ENCODE data around the gene CADPS.
A peak's percentile ranks its signal among the peaks of the same experiment; 100 is the strongest.

CADPS gene

DNA sequence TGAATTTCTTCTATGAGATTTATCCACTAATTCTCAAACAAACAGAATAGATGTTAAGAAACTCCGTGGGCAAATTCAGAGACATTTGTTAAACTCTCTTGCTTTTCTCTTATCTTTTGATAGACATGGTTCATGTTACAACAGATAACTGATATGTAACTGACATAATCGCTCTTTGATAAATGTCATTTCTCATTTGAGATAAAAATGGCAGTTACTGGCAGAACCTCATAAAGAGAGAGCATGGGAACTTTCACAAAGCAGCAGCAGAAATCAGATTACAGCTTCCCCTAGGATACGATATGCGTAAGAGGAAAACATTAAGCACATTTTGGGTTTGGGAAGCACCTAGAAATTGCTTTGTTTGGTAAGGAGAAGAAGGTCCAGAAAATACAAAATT lies 126.1 kb downstream of the CADPS start:
- DNase-seq (ENCODE audit: low read depth) = no peak

- no peak for DNase-seq (ENCODE audit: low read depth)
Measured at GRCh38 chr3:62737449-62737848, 137.8 kb downstream of the CADPS start.

- no peak for DNase-seq (ENCODE audit: low read depth)
Measured at GRCh38 chr3:62735510-62735909, 139.7 kb downstream of the CADPS start.

- no peak for DNase-seq (ENCODE audit: low read depth)
Measured at GRCh38 chr3:62732183-62732904, 142.9 kb downstream of the CADPS start.

- no peak for DNase-seq (ENCODE audit: low read depth)
Measured at GRCh38 chr3:62727981-62728380, 147.2 kb downstream of the CADPS start.

DNA sequence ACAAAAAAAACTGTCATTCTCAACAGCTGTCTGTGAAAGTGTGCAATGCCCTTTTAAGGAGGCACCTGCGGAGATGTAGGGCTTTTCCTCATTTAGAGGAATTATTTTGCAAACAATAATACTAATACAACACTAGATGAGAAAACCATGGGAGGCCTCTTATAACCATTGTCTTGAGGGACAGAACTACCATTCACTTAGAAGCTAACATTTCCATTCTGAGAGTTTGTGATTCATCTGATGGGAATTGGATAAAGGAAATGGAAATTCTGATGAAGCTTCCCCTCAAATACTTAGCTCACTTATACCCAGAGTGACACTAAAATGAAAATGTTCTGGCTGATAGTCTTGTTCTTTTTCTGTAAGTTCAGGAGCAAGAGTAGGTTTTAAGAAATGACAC lies 147.7 kb downstream of the CADPS start:
- no peak for DNase-seq (ENCODE audit: low read depth)

DNA sequence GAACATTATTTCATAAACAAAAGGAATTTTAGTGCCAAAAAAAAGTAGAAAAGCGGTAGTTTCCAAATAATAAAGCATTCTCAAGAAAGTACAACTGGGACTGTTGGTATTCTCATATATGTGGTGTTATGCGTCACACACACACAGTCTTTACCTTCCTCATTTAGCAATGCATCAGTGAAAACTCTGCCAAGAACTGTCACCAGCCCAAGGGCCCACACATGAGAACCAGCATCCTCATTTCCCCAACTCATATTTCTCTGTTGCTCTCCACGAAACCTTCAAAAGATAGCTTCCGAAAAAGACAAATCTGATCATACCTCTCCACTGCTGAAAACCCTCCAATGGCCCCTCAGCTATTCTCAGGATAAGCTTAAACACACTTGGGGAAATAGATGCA lies 150.7 kb downstream of the CADPS start:
- DNase-seq (ENCODE audit: low read depth) = no peak

- no peak for DNase-seq (ENCODE audit: low read depth)
Measured at GRCh38 chr3:62723914-62724217, 151.3 kb downstream of the CADPS start.

- no peak for DNase-seq (ENCODE audit: low read depth)
Measured at GRCh38 chr3:62723166-62723913, 151.9 kb downstream of the CADPS start.

DNA sequence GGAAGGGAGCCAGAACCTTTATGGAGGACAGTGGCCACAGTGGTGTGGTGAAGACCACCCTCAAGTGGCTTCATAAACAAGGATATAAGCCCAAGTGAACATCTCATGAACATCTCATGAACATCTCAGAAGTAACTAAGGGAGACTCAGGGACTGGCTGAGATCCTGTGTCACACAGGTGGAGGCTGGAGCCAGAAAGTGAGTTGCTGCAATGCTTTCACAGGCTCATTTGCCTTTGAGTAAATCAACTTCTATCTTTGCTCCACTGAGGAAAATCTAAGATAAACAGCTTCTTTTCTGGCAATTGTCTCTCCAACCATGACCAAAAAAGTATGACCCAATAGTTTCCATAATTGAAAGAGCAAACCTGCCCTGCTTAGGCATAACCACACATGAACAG lies 152.9 kb downstream of the CADPS start:
- DNase-seq (ENCODE audit: low read depth) = no peak

DNA sequence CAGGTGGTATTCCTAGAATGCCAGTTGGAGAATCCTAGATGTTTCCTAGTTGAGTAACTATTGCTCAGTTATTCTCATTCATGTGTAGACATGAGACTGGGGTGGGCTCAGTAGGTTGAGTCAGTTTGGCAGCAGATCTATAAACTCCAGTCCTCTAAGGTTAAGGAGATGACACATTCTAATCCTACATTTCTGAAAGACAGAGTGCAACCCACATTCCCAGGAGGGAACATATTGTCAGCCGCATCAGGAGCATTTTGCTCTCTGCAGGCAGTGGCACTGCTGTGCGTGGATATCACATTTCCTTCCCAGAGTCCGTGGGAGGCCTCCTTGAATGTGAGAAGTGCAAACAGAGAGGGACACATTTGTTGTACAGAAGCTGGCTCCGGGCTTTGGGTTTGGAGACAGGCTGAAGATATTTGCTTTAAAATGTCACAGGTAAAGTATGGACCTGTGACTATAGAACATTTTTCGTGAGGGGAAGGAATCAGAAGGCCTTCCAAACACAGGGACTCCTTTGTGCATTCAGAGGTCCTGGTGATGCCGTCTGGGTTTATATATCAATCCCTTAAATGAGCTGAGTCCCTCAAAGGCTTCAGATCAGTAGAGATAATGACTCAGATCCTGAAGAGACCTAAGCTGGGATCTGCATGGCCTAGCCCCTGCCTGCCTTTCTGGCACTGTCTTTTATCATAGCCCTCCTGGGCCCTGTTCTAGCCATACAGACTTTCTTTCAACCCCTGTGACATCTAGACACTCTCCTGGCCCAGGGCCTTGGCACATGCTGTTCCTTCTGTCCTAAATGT lies 156.5 kb downstream of the CADPS start:
- DNase-seq (ENCODE audit: low read depth) = no peak

DNA sequence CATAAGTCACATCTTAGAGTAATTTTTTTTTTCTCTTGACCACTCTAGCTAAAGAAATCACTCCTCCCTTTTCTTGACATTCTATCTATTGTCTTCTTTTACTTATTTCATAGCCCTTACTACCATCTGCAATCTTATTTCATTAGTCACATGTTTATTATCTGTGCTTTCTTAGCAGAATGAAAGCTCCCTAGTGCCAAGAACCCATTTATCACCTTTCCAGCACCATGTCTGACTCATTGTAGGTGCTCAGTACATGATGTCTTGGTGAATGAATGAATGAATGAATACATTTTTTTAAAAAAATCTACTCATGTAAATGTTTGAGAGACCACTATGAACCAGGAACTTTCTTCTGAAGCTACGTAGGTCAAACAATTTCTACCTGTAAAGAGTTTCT lies 157.2 kb downstream of the CADPS start:
- no peak for DNase-seq (ENCODE audit: low read depth)

DNA sequence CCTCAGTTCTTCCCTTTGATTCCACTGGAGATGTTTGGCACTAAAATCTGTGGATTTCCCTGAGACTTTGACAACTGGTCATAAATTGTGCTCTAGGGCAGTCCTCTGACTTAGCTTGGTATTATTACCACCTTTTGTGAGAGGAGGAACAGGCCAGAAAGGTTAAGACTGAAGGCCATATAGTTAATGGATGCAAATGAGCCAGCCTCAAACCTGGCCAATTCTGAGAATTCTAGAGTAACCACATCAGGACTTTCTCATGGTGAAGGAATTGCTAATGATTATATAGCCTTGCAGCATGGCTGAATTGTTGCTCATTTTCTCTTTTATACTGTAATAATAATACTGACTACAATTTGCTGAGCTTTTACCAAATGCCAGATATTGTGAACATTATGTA lies 162.5 kb downstream of the CADPS start:
- no peak for DNase-seq (ENCODE audit: low read depth)

DNA sequence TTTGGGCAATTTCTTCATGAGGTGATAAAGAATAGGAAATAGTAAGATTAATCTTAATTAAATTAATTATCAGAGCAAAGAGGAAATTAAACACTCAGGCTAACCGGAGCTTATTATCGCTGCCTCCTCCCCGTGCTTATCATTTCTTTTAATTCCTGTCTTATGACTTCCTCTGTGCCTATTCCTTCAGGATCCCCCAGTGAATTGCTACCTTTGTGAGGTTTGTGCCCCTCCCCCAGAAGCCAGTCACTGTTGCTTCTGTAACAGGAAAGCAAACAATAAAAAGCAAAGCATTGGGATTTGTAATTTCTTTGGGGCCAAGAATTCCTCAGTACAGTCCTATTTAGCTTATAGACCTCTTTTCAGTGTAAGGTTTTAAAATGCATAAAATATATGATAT lies 164.5 kb downstream of the CADPS start:
- no peak for DNase-seq (ENCODE audit: low read depth)

- DNase-seq (ENCODE audit: low read depth) = no peak
Measured at GRCh38 chr3:62708638-62709373, 166.4 kb downstream of the CADPS start.

DNA sequence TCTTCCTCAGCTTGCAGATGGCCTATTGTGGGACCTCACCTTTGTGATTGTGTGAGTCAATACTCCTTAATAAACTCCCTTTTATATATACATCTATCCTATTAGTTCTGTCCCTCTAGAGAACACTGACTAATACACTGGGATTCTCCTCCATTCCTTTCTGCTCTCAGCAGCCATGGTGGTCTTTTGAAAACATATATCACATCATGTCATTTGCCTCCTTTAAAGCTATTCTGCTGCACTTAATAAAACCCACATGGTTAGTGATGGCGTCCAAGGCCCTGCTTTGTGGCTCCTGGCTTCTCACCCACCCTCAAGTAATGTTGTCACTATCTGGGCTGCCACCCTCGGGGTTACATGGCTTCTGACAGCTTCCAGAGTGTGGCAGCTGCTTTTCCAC lies 169.5 kb downstream of the CADPS start:
- no peak for DNase-seq (ENCODE audit: low read depth)

DNA sequence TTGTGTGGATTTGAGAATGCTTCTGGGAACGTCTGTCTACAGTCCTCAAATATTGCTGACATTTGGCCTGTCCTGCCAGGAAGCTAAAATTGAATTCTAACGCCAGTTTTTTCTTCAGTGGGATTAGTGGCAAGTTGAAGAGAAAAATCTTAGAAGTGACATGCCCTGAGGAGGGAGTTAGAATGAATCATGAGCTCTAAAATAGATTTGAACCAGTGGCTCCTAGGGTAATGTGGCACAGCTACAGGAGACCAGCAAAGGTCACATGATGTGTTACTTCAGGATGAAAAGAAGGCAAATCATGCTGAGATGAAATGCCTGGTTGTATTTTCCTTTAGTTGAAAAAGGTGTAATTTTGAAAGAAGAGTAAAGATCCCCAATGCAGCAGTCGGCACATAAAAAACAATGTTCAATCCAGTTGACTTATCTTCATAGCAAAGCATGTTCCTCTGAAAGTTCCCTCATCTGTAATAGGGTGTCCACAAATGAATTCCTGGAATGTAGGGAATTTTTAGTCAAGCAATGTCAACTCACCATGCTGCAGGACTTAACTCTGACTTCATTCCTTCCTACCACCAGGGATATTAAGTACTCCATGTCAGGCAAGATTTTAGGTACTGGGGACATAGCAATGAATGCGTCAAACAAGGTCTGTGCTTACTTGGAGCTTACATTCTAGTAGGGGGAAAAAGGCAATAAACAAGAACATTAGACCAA lies 171.6 kb downstream of the CADPS start:
- peak; percentile 2 for DNase-seq (ENCODE audit: low read depth)

DNA sequence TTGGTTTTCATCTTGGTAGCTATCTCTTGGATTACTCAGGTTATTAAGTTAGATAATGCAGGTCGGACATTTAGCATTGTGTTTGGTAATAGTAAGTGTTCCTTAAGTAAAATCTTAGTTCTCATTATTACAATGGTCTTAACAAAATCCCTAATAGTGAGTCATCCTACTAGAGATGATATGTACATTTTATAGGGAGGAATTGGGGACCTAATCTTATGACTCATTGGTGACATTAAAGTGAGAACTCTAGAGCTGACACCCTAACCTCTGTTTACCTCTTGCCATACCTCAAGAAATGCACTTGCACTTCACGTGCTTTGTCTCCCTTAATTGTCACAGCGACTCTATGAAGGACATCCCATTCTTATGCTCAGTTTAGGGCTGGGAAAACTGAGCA lies 174.9 kb downstream of the CADPS start:
- no peak for DNase-seq (ENCODE audit: low read depth)

DNA sequence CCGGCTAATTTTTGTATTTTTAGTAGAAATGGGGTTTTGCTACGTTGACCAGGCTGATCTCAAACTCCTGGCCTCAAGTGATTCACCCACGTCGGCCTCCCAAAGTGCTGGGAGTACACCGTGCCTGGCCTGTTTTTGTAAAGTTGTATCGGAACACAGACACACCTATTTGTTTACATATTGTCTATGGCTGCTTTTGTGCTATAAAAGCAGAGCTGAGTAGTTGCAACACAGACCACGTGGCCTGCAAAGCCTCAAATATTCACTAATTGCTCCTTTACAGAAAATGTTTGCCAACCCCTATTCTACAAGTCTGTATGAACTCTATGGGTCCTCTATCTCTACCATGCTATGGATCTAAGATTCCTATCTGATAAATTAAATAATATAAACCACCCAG lies 175.5 kb downstream of the CADPS start:
- no peak for DNase-seq (ENCODE audit: low read depth)

GRCh38 chr3:62696011-62696410 lies 179.2 kb downstream of the CADPS start:
- no peak for DNase-seq (ENCODE audit: low read depth)

DNA sequence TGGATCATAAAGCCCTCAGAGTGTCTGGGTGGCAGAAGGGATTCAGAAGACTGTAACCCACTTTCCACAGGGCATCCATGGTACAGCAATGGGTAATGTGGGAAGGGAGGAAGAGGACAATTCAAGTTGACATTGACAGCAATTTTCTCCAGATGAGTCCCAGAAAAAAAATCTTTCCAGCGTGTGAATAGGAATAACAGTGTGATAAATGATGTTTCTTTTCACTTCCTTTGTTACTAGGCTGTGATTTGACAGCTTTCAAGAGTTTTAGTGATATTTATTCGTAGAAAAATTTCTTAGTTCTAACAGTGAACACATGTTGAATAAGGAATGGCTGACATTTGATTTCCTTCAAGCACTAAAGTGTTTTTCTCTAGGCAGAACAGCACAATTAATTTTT lies 186.4 kb downstream of the CADPS start:
- DNase-seq (ENCODE audit: low read depth) = no peak

DNA sequence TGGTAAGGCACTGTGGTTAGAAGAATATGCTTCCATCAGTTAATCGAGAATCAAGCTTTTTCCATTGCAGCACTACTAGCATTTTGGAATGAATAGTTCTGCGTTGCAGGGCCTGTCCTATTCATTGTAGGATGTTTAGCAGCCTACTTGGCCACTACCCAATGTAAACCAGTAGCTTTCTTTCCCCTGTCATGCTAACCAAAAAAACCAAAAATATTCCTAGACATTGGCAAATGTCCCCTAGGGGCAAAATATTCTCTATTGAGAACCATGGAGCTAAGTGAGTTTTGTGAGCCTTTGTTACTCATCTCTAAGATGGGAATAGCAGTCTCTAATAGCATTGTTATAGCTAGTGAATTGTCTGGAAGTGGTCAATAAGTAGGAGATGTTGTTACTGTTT lies 187.2 kb downstream of the CADPS start:
- no peak for DNase-seq (ENCODE audit: low read depth)

Data from HS-27A (cell line).